H1 (cell line): ENCODE measurements around the gene SGK1. TPM values are rescaled to one million over a fixed set of nuclear protein-coding genes. Genes with fewer than 3 reads are reported as not detected.

Experiments
- SIRT6 ChIP-seq: IDR thresholded peaks from one replicate; pipeline ENCODE4 v1.7.1; 2012; ENCODE audit warnings: low read length, inconsistent platforms
- polyA plus RNA-seq, 7 experiments: library from polyadenylated mRNA; depleted of rRNA in 3 of 7; stranded (reverse) in 5 of 7; unstranded in 2 of 7; fragments of >200 nt in 5 of 7; fragments of 200-250 nt in 2 of 7; gene quantifications; 1 replicate in 5 of 7; 2 replicates in 1 of 7; 4 replicates in 1 of 7; pipeline versions ENCODE4 v1.2.1 to v1.2.3, GENCODE V29; 2011 to 2013; ENCODE audit warnings: missing spikeins in 2 of 7, mixed read lengths in 2 of 7
- total RNA-seq: library from RNA; stranded (reverse); fragmentation: NEBNext Ultra II Directional; extraction: Animal tissue kit (Norgen Biotek cat#: 25700); gene quantifications from 2 replicates; pipeline ENCODE4 v1.2.1, GENCODE V29; 2021

Gene SGK1
- total and polyA plus RNA-seq, 2 of the 8 experiments (the other 6 are each of a cell fraction or from before 2014, with no cell fraction given): 14.5 to 18.4 TPM

GRCh38 chr6:134324766-134325165, 6.9 kb upstream of the SGK1 start (continued):
- TF ChIP-seq SIRT6: no peak
